ENCODE results near the gene STK32B. TPM values are rescaled to one million over a fixed set of nuclear protein-coding genes. Genes with fewer than 3 reads are reported as not detected.
A peak's percentile ranks its signal among the peaks of the same experiment; 100 is the strongest.

Gene STK32B
- total and polyA plus RNA-seq, 2 of the 8 experiments (the other 6 are each of a cell fraction or from before 2014, with no cell fraction given) = 2.3 to 2.5 TPM

DNA sequence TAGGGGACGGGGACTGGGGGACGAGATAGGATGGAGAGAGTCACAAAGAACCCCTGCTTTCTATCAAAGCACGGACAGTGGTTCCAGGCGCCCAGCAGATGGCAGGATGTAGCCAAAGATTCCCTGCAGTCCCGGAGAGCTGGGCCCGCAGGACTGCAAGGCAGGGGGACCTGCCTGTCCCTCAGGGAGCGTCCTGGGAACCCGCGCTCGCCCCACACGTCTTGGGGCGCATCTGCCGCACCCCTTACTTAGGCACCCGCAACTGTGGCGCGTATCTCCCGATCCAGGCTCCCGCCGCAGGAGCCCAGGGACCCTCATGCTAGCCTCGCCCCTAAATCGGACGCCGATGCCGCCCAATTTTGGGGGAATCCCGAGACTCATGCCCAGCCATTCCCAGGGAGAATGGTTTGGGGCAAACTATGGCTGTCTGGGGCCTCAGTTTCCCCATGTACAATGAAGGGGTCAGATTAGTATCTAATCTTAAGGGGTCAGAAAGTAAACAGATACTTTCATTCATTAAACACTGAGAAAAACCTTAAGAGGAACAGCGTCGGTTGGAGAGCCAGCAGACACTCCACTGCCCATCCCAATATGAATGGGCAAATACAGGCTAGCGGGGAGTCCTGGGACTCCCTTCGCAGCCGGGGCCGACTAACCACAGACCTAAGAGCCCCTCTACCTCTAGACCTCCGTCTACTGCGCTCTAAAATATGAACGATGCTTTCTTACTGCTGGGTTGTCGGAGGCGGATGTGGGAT lies 581 bp upstream of the STK32B start:
- CTCF ChIA-PET (ENCODE audit: partially characterized antibody) = interaction anchor here (0.6 to 3.3 kb wide), 25 partner anchors 7 to 659 kb away, joined by 3 to 16 read pairs (median 3); no protein-coding TSS in a partner anchor

More for the DNA sequence above, 581 bp upstream of the STK32B start:
- H4K8ac ChIP-seq (ENCODE audit: extremely low read depth, insufficient read depth, low read length) = peak overlapping the region; percentile 63
- no peaks in the 10 kb centered on the region for H3K79me2 ChIP-seq (ENCODE audit: control insufficient read depth in 1 of 2, insufficient read depth in 2 of 2, low read length in 2 of 2)
- H2AK5ac ChIP-seq (ENCODE audit: low read depth, low read length) = no peak overlapping the region
- H3K23ac ChIP-seq (ENCODE audit: insufficient read length) = no peak overlapping the region
- 0 out of 2 replicates have a peak overlapping the region, but pooled peaks have one; percentile 61 for H2BK15ac ChIP-seq (ENCODE audit: low read length)
- peak overlapping the region; percentile 33 for H2BK120ac ChIP-seq (replicated peaks; ENCODE audit: low read depth, low read length)
- H3K56ac ChIP-seq (replicated peaks; ENCODE audit: insufficient read length, low read depth, low read length) = peak overlapping the region; percentile 39
- 6% methylated on average over 36 of the region's 36 CpGs; no CpG with 5 or more reads in 1 of the 2 experiments for WGBS, 2 experiments (ENCODE audit: extremely low coverage in 1 of 2, insufficient coverage in 1 of 2, insufficient read length in 1 of 2, insufficient replicate concordance in 2 of 2, low coverage in 1 of 2, low lambda C conversion rate in 2 of 2, missing lambda C conversion rate in 1 of 2)
- peak overlapping the region; percentile 80 for H2AFZ ChIP-seq (ENCODE audit: low read length)
- DNase-seq (ENCODE audit: low read depth in 1 of 2, low spot score in 2 of 2) = peak; percentile 53 to 82
- H2BK20ac ChIP-seq (ENCODE audit: low read length) = no peak overlapping the region
- H4K20me1 ChIP-seq (replicated peaks in 1 of 2; ENCODE audit: control insufficient read depth in 1 of 2, insufficient read depth in 2 of 2, low read length in 2 of 2) = peaks cover 3 to 4% of the 10 kb centered on the region in 2 experiments
- H2BK12ac ChIP-seq (ENCODE audit: low read depth, low read length) = no peak overlapping the region
- H4K5ac ChIP-seq (ENCODE audit: insufficient read length, low read depth, low read length) = no peak overlapping the region
- peak; percentile 71 for FAIRE-seq
- H3K36me3 ChIP-seq (ENCODE audit: control insufficient read depth in 2 of 4, insufficient read depth in 4 of 4, low read length in 3 of 4) = no peaks in the 10 kb centered on the region
- H3K9ac ChIP-seq (replicated peaks in 1 of 4; ENCODE audit: extremely low read depth in 1 of 4, low read depth in 3 of 4, low read length in 3 of 4) = 0 out of 7 replicates have a peak overlapping the region, but pooled peaks of 1 of the 4 experiments have one; percentile 20
- peak overlapping the region; percentile 78; the same call in 1 of the 2 replicates for H3K18ac ChIP-seq (ENCODE audit: extremely low read depth, low read length)
- POLR2A ChIA-PET (ENCODE audit: partially characterized antibody) = no interaction called here
- H3K23me2 ChIP-seq (ENCODE audit: low read depth, low read length) = peaks cover 13% of the 10 kb centered on the region; the same call in 1 of the 2 replicates
- peaks cover 0 to 7% (median 5%) of the 10 kb centered on the region in 4 experiments; a peak in 5 of 7 replicates for H3K4me1 ChIP-seq (replicated peaks in 1 of 4; ENCODE audit: control insufficient read depth in 3 of 4, insufficient read depth in 4 of 4, low read length in 3 of 4)
- H3K14ac ChIP-seq (ENCODE audit: insufficient read length) = no peak overlapping the region
- peak overlapping the region; percentile 29 to 70 (median 58) for H3K4me3 ChIP-seq (ENCODE audit: extremely low read depth in 1 of 4, insufficient read depth in 2 of 4, low read depth in 3 of 4, low read length in 4 of 4)
- no peak overlapping the region for H3K27ac ChIP-seq (ENCODE audit: low read depth, low read length)
- H3K4ac ChIP-seq (replicated peaks; ENCODE audit: insufficient read length, low read depth, low read length) = no peak overlapping the region
- no peaks in the 10 kb centered on the region for H3K9me3 ChIP-seq (ENCODE audit: insufficient read depth in 2 of 2, low read depth in 1 of 2, low read length in 1 of 2)
- H2BK5ac ChIP-seq (ENCODE audit: low read depth, low read length) = no peak overlapping the region
- TF ChIP-seq RAD21 (IDR thresholded peaks at IDR 0.05 in 1 of 2, conservative IDR thresholded peaks at IDR 0.05 in 1 of 2; ENCODE audit: low read depth in 2 of 2, low read length in 2 of 2) (peak; percentile 95 to 97), JUND (IDR thresholded peaks at IDR 0.05; ENCODE audit: low read length) (no peak), KDM4A (IDR thresholded peaks at IDR 0.05; ENCODE audit: low read depth, low read length, severe bottlenecking) (peak; percentile 37), SIN3A (conservative IDR thresholded peaks at IDR 0.05 in 1 of 2, IDR thresholded peaks at IDR 0.05 in 1 of 2; ENCODE audit: low read depth in 1 of 2, low read length in 2 of 2) (peak in 1 of 2 experiments; percentile 2; a peak in 1 of 4 replicates)
- TF ChIP-seq, protein P1, sequence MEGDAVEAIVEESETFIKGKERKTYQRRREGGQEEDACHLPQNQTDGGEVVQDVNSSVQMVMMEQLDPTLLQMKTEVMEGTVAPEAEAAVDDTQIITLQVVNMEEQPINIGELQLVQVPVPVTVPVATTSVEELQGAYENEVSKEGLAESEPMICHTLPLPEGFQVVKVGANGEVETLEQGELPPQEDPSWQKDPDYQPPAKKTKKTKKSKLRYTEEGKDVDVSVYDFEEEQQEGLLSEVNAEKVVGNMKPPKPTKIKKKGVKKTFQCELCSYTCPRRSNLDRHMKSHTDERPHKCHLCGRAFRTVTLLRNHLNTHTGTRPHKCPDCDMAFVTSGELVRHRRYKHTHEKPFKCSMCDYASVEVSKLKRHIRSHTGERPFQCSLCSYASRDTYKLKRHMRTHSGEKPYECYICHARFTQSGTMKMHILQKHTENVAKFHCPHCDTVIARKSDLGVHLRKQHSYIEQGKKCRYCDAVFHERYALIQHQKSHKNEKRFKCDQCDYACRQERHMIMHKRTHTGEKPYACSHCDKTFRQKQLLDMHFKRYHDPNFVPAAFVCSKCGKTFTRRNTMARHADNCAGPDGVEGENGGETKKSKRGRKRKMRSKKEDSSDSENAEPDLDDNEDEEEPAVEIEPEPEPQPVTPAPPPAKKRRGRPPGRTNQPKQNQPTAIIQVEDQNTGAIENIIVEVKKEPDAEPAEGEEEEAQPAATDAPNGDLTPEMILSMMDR (IDR thresholded peaks at IDR 0.05; ENCODE audit: control extremely low read depth in 1 of 3, insufficient read depth in 1 of 3, low read depth in 1 of 3, low read length in 3 of 3) = peak; percentile 78 to 90 (median 85)
- peaks cover 15 to 35% (median 24%) of the 10 kb centered on the region in 4 experiments for H3K27me3 ChIP-seq (replicated peaks in 1 of 4; ENCODE audit: control insufficient read depth in 3 of 4, extremely low read depth in 1 of 4, insufficient read depth in 3 of 4, low read length in 3 of 4)
- no peaks in the 10 kb centered on the region for H3K79me1 ChIP-seq (ENCODE audit: low read depth, low read length)
- H4K91ac ChIP-seq (replicated peaks; ENCODE audit: insufficient read length, low read length) = peak overlapping the region; percentile 65
- H3K4me2 ChIP-seq (ENCODE audit: insufficient read depth in 1 of 2, low read depth in 2 of 2, low read length in 2 of 2) = peak overlapping the region; percentile 62 to 97

Measured in H1 (cell line).